Activated T-cell treated with anti-CD3 and anti-CD28 coated beads, Interleukin-2, amount 50 U/mL, for 4 hours (primary cell): Measurements from ENCODE around the gene MYL3. TPM values are rescaled to one million over a fixed set of nuclear protein-coding genes. Genes with fewer than 3 reads are reported as not detected.
A peak's percentile ranks its signal among the peaks of the same experiment; 100 is the strongest.

Experiments used
- ATAC-seq, 2 donors: fragments of 200-7000 bp; cut with Tn5 transposase; one replicate each; pipeline ENCODE4 v1.10.0; 2021
- DNase-seq: peaks from one replicate; pipeline ENCODE4 v3.0.0-alpha.2; 2020
- H3K27me3 Mint-ChIP-seq: one replicate; pipeline ENCODE4 v1.8.0; 2021; ENCODE audit warnings: low read depth, mixed read lengths
- H3K36me3 Mint-ChIP-seq: one replicate; pipeline ENCODE4 v1.8.0; 2022; ENCODE audit warnings: mixed read lengths; ENCODE audit not compliant: insufficient read depth
- H3K4me1 Mint-ChIP-seq: one replicate; pipeline ENCODE4 v1.8.0; 2021; ENCODE audit warnings: low read depth, mixed read lengths
- H3K4me3 Mint-ChIP-seq: one replicate; pipeline ENCODE4 v1.8.0; 2021; ENCODE audit warnings: mild to moderate bottlenecking, moderate library complexity, mixed read lengths
- H3K9me3 Mint-ChIP-seq: one replicate; pipeline ENCODE4 v1.8.0; 2021; ENCODE audit warnings: mixed read lengths
- total RNA-seq, 3 donors: library from RNA; stranded (reverse); gene quantifications; one replicate each; pipeline ENCODE4 v1.2.1, GENCODE V29; 2021

The MYL3 gene
- total RNA-seq, 3 donors from 2014 or later, result not detected

- H3K9me3 Mint-ChIP-seq, result no peaks in the 10 kb centered on the region
- peaks cover 12% of the 10 kb centered on the region for H3K4me1 Mint-ChIP-seq
- peaks cover 52% of the 10 kb centered on the region for H3K27me3 Mint-ChIP-seq
- no peak for DNase-seq
- no peaks in the 10 kb centered on the region for H3K36me3 Mint-ChIP-seq
- ATAC-seq, result no peak
- no peak overlapping the region for H3K4me3 Mint-ChIP-seq
Measured at GRCh38 chr3:46894256-46894655, 31.0 kb upstream of the MYL3 start.

DNA sequence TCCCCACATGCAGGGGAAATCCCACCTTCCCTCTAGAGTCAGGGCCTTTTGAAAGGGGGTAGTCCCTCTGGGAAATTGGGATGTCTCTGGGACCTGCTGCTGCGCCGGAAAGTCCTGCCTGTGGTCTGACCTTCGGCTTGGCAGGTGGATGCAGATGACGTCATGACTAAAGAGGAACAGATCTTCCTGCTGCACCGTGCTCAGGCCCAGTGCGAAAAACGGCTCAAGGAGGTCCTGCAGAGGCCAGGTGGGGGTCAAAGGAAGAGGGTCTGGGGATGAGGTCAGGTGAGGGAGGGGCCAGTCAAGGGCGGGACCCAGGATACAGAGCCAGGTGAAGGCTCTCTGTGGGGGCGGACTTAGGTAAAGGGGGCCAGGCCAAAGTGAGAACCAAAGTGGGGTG, 30.5 kb upstream of the MYL3 start:
- Mint-ChIP-seq H3K4me3 (no peak overlapping the region), H3K36me3 (no peaks in the 10 kb centered on the region), H3K4me1 (peaks cover 9% of the 10 kb centered on the region), H3K9me3 (no peaks in the 10 kb centered on the region), H3K27me3 (peaks cover 48% of the 10 kb centered on the region)
- ATAC-seq (no peak), DNase-seq (no peak)

DNA sequence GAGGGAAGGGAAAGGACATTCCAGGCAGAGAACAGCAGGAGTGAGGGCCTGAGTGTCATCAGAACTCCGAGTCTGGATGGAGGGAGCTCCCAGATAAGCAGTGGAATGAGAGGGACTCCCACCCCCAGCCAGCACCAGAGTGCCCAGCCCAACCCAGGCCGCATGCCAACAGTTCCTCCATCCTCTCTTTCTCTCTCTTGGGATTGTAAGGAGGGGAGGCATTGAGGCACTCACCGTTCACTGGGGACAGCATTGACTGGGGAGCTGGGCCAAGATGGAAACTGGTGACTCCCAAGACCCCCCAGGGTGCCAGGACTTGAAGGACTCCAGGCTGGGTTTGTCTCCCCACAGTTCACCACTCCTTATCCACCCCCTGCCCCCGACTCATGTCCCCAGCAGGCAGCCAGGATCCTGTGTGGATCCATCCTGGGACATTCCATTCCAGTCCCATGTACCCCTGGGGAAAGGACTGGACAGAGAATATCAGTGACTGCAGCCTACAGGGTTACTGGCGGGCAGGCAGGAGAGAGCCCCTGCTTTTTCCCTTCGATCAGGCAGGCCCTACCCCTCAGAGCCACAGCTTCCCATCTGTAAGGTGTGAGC, 30.0 kb upstream of the MYL3 start:
- H3K9me3 Mint-ChIP-seq, result no peaks in the 10 kb centered on the region
- no peak for DNase-seq
- H3K27me3 Mint-ChIP-seq, result peaks cover 45% of the 10 kb centered on the region
- H3K4me3 Mint-ChIP-seq, result no peak overlapping the region
- peaks cover 9% of the 10 kb centered on the region for H3K4me1 Mint-ChIP-seq
- no peaks in the 10 kb centered on the region for H3K36me3 Mint-ChIP-seq
- ATAC-seq, result no peak

- no peak for DNase-seq
- Mint-ChIP-seq H3K9me3 (no peaks in the 10 kb centered on the region), H3K36me3 (no peaks in the 10 kb centered on the region), H3K4me3 (peak overlapping the region; percentile 43), H3K27me3 (peaks cover 39% of the 10 kb centered on the region), H3K4me1 (peaks cover 9% of the 10 kb centered on the region)
- ATAC-seq, result peak; percentile 39 to 49
Measured at GRCh38 chr3:46892285-46893145, 29.3 kb upstream of the MYL3 start.

- peaks cover 9% of the 10 kb centered on the region for H3K4me1 Mint-ChIP-seq
- DNase-seq, result no peak
- H3K9me3 Mint-ChIP-seq, result no peaks in the 10 kb centered on the region
- H3K4me3 Mint-ChIP-seq, result no peak overlapping the region
- H3K27me3 Mint-ChIP-seq, result peaks cover 39% of the 10 kb centered on the region
- H3K36me3 Mint-ChIP-seq, result no peaks in the 10 kb centered on the region
- ATAC-seq, result no peak
Measured at GRCh38 chr3:46891132-46891531, 27.9 kb upstream of the MYL3 start.

- ATAC-seq, result no peak
- H3K4me1 Mint-ChIP-seq, result peaks cover 5% of the 10 kb centered on the region
- no peaks in the 10 kb centered on the region for H3K9me3 Mint-ChIP-seq
- peaks cover 42% of the 10 kb centered on the region for H3K27me3 Mint-ChIP-seq
- H3K4me3 Mint-ChIP-seq, result no peak overlapping the region
- DNase-seq, result no peak
- no peaks in the 10 kb centered on the region for H3K36me3 Mint-ChIP-seq
Measured at GRCh38 chr3:46890132-46890531, 26.9 kb upstream of the MYL3 start.

- Mint-ChIP-seq H3K4me1 (peaks cover 4% of the 10 kb centered on the region), H3K36me3 (no peaks in the 10 kb centered on the region), H3K4me3 (no peak overlapping the region), H3K27me3 (peaks cover 48% of the 10 kb centered on the region), H3K9me3 (no peaks in the 10 kb centered on the region)
- ATAC-seq, result no peak
- no peak for DNase-seq
Measured at GRCh38 chr3:46889381-46890110, 26.3 kb upstream of the MYL3 start.

DNA sequence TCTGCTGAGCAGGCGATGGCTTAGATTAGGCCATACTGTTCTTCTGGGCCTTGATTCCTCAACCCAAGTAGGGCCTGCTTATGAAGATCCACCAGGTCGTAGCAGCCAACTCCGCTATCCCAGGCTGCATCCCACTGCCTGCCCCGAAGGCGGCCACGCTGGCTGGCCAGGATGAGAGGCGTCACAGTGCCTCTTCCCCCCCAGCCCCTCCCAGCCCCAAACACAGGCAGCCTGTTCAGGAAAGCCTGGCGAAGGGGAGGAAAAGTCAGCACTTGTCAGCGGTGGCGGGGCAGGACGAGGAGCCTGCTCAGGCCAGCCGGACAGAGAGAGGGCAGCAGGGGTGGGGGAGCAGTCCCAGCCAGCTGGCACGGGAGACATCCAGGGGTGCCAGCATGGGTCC, 25.5 kb upstream of the MYL3 start:
- Mint-ChIP-seq H3K9me3 (no peaks in the 10 kb centered on the region), H3K4me1 (peaks cover 4% of the 10 kb centered on the region), H3K36me3 (no peaks in the 10 kb centered on the region), H3K27me3 (peaks cover 48% of the 10 kb centered on the region), H3K4me3 (no peak overlapping the region)
- no peak for ATAC-seq
- DNase-seq, result no peak

GRCh38 chr3:46887980-46888494, 24.8 kb upstream of the MYL3 start:
- peaks cover 4% of the 10 kb centered on the region for H3K4me1 Mint-ChIP-seq
- ATAC-seq (no peak), DNase-seq (no peak)
- no peaks in the 10 kb centered on the region for H3K9me3 Mint-ChIP-seq
- H3K36me3 Mint-ChIP-seq, result no peaks in the 10 kb centered on the region
- H3K27me3 Mint-ChIP-seq, result peaks cover 46% of the 10 kb centered on the region
- H3K4me3 Mint-ChIP-seq, result no peak overlapping the region

DNA sequence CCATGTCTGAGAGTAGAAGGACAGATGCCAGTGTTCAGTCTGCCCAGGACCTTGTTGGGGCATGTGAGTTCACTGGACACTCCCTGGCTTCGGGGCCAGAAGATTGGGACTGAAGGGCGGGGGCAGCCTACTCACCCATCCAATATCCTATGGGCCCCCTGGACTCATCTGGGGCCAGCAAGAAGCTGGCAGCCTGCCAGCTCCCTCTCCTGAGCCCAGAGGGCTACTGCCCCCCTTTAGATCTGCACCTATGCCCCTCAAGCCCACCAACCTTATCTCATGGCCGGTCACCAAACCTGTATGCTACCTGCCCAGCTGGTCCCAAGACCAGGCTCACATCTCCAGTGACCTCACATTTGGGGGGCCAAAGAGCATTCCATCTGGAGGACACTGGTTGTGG, 22.4 kb upstream of the MYL3 start:
- no peaks in the 10 kb centered on the region for H3K36me3 Mint-ChIP-seq
- H3K9me3 Mint-ChIP-seq, result no peaks in the 10 kb centered on the region
- H3K4me3 Mint-ChIP-seq, result no peak overlapping the region

GRCh38 chr3:46884929-46885328, 21.7 kb upstream of the MYL3 start:
- peaks cover 3% of the 10 kb centered on the region for H3K4me1 Mint-ChIP-seq
- DNase-seq (no peak), ATAC-seq (peak; percentile 24 to 44)
- H3K9me3 Mint-ChIP-seq, result no peaks in the 10 kb centered on the region
- H3K27me3 Mint-ChIP-seq, result peaks cover 40% of the 10 kb centered on the region
- no peak overlapping the region for H3K4me3 Mint-ChIP-seq
- H3K36me3 Mint-ChIP-seq, result no peaks in the 10 kb centered on the region

More for the DNA sequence above, 22.4 kb upstream of the MYL3 start:
- ATAC-seq (no peak), DNase-seq (no peak)
- Mint-ChIP-seq H3K4me1 (peaks cover under 1% of the 10 kb centered on the region), H3K27me3 (peaks cover 38% of the 10 kb centered on the region)

- Mint-ChIP-seq H3K9me3 (no peaks in the 10 kb centered on the region), H3K36me3 (no peaks in the 10 kb centered on the region), H3K27me3 (peaks cover 45% of the 10 kb centered on the region), H3K4me1 (peaks cover 3% of the 10 kb centered on the region), H3K4me3 (no peak overlapping the region)
- ATAC-seq, result no peak
- no peak for DNase-seq
Measured at GRCh38 chr3:46884427-46884826, 21.2 kb upstream of the MYL3 start.

- H3K36me3 Mint-ChIP-seq, result no peaks in the 10 kb centered on the region
- no peaks in the 10 kb centered on the region for H3K9me3 Mint-ChIP-seq
- DNase-seq (no peak), ATAC-seq (no peak)
- peaks cover 3% of the 10 kb centered on the region for H3K4me1 Mint-ChIP-seq
- peak overlapping the region; percentile 31 for H3K4me3 Mint-ChIP-seq
- H3K27me3 Mint-ChIP-seq, result peaks cover 48% of the 10 kb centered on the region
Measured at GRCh38 chr3:46883830-46884185, 20.6 kb upstream of the MYL3 start.

DNA sequence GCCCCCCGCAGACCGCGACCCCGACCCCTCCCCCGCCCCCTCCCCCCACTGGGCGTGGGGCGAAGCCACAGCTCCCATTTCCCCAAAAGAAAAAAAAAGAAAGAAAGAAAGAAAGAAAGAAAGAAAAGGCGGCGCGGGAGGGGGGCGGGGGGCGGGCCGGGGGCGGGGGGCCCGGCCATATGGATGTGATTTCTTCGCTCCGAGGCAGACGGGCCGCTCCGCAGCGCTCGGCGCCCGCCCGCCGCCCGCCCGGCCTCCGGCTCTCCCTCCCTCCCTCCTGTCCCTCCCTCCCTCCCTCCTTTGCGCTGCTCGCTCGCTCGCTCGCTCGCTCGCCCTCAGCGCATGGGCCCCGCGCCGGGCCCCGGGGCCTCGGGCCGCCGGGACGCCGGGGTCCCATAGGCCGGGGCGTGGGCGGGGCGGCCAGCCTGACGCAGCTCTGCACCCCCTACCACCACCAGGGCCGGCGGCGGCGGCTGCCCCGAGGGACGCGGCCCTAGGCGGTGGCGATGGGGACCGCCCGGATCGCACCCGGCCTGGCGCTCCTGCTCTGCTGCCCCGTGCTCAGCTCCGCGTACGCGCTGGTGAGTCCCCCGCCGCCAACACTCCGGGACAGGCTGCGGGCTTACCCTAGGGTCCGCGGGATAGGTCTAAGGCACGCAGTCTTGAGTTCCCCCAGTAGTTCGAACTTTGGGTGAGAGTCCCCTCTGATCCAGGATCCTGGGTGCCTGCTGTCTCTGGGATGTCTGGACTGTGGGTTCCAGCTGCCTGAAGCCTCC, 20.0 kb upstream of the MYL3 start:
- peaks cover 48% of the 10 kb centered on the region for H3K27me3 Mint-ChIP-seq

More for the DNA sequence above, 20.0 kb upstream of the MYL3 start:
- H3K9me3 Mint-ChIP-seq, result no peaks in the 10 kb centered on the region
- H3K4me3 Mint-ChIP-seq, result peak overlapping the region; percentile 72
- H3K4me1 Mint-ChIP-seq, result peaks cover 3% of the 10 kb centered on the region
- ATAC-seq (peak; percentile 62 to 67), DNase-seq (no peak)
- no peaks in the 10 kb centered on the region for H3K36me3 Mint-ChIP-seq
